Karpas-422 (cell line): Measurements from ENCODE around the gene ASB5. TPM values are rescaled to one million over a fixed set of nuclear protein-coding genes. Genes with fewer than 3 reads are reported as not detected.

Experiments
- DNase-seq: peaks from one replicate; pipeline ENCODE4 v3.0.0-alpha.2; 2015
- H2AFZ ChIP-seq: fragments of 200-600 bp; sonication (generic); 2 replicates; pipeline ENCODE4 v1.6.1; 2014; ENCODE audit warnings: antibody characterized with exemption, low read length, mixed read lengths
- H3K27ac ChIP-seq: fragments of 200-600 bp; sonication (generic); 2 replicates; pipeline ENCODE4 v1.5.1; 2014; ENCODE audit warnings: mild to moderate bottlenecking, low read length, moderate library complexity
- H3K27me3 ChIP-seq: fragments of 200-600 bp; sonication (generic); 2 replicates; pipeline ENCODE4 v1.6.1; 2014; ENCODE audit warnings: low read length, mixed read lengths
- H3K36me3 ChIP-seq: fragments of 200-600 bp; sonication (generic); 2 replicates; pipeline ENCODE4 v1.6.1; 2014; ENCODE audit warnings: low read length, mixed read lengths; ENCODE audit not compliant: insufficient read depth
- H3K4me1 ChIP-seq: fragments of 200-600 bp; sonication (generic); 2 replicates; pipeline ENCODE4 v1.6.1; 2014; ENCODE audit warnings: mild to moderate bottlenecking, low read length, mixed read lengths
- H3K4me2 ChIP-seq: fragments of 200-600 bp; sonication (generic); 2 replicates; pipeline ENCODE4 v1.6.1; 2014; ENCODE audit warnings: low read length, low read depth, mild to moderate bottlenecking; ENCODE audit not compliant: poor library complexity, severe bottlenecking
- H3K4me3 ChIP-seq: fragments of 200-600 bp; sonication (generic); 2 replicates; pipeline ENCODE4 v1.5.1; 2014; ENCODE audit warnings: mild to moderate bottlenecking, antibody characterized with exemption, low read length, mixed read lengths
- H3K79me2 ChIP-seq: fragments of 200-600 bp; sonication (generic); 2 replicates; pipeline ENCODE4 v1.6.1; 2014; ENCODE audit warnings: mild to moderate bottlenecking, low read length, mixed read lengths
- H3K9ac ChIP-seq: fragments of 200-600 bp; sonication (generic); 2 replicates; pipeline ENCODE4 v1.6.0; 2014; ENCODE audit warnings: low read length
- H3K9me2 ChIP-seq: fragments of 200-600 bp; sonication (generic), shearing (Covaris generic); replicated peaks from 2 replicates; pipeline ENCODE4 v1.6.0; 2014; ENCODE audit warnings: mild to moderate bottlenecking, low read length, moderate library complexity; ENCODE audit not compliant: insufficient read depth
- H3K9me3 ChIP-seq: fragments of 300-700, 200-600 bp; sonication (generic); 2 replicates; pipeline ENCODE4 v1.6.1; 2014; ENCODE audit warnings: low read length, mixed read lengths
- H4K20me1 ChIP-seq: fragments of 200-600 bp; sonication (generic); 2 replicates; pipeline ENCODE4 v1.6.1; 2014; ENCODE audit warnings: mild to moderate bottlenecking, antibody characterized with exemption, low read length, low read depth; ENCODE audit not compliant: insufficient read depth
- total RNA-seq: library from RNA; depleted of rRNA; stranded (reverse); fragments of >200 nt; shearing (Covaris generic); gene quantifications from 2 replicates; pipeline ENCODE4 v1.2.3, GENCODE V29; 2014; ENCODE audit warnings: low replicate concordance

ASB5 gene
- total RNA-seq, 1 experiment from 2014 or later = not detected

GRCh38 chr4:176191974-176192373, 77.0 kb downstream of the ASB5 start:
- Histone ChIP-seq H3K4me1 (peaks cover 13% of the 10 kb centered on the region), H3K27ac (no peak overlapping the region), H3K4me3 (no peak overlapping the region), H4K20me1 (no peaks in the 10 kb centered on the region), H3K9me3 (no peaks in the 10 kb centered on the region), H3K36me3 (no peaks in the 10 kb centered on the region), H3K4me2 (no peak overlapping the region), H3K9me2 (no peaks in the 10 kb centered on the region), H2AFZ (no peak overlapping the region), H3K79me2 (no peaks in the 10 kb centered on the region), H3K9ac (no peak overlapping the region), H3K27me3 (no peaks in the 10 kb centered on the region)
- no peak for DNase-seq

GRCh38 chr4:176189891-176190795, 78.9 kb downstream of the ASB5 start:
- no peak for DNase-seq
- Histone ChIP-seq H3K9ac (no peak overlapping the region), H3K4me3 (no peak overlapping the region), H2AFZ (no peak overlapping the region), H3K4me1 (peaks cover 8% of the 10 kb centered on the region), H3K27me3 (no peaks in the 10 kb centered on the region), H3K27ac (no peak overlapping the region), H3K9me2 (no peaks in the 10 kb centered on the region), H3K79me2 (no peaks in the 10 kb centered on the region), H3K9me3 (no peaks in the 10 kb centered on the region), H4K20me1 (no peaks in the 10 kb centered on the region), H3K4me2 (no peak overlapping the region), H3K36me3 (no peaks in the 10 kb centered on the region)

GRCh38 chr4:176188654-176189053, 80.4 kb downstream of the ASB5 start:
- Histone ChIP-seq H3K9me2 (no peaks in the 10 kb centered on the region), H3K4me1 (peaks cover 5% of the 10 kb centered on the region), H3K79me2 (no peaks in the 10 kb centered on the region), H3K4me3 (no peak overlapping the region), H3K9ac (no peak overlapping the region), H3K27ac (no peak overlapping the region), H3K27me3 (no peaks in the 10 kb centered on the region), H2AFZ (no peak overlapping the region), H4K20me1 (no peaks in the 10 kb centered on the region), H3K36me3 (no peaks in the 10 kb centered on the region), H3K4me2 (peak overlapping the region; percentile 11), H3K9me3 (no peaks in the 10 kb centered on the region)
- DNase-seq = no peak

GRCh38 chr4:176187624-176188023, 81.4 kb downstream of the ASB5 start:
- no peak overlapping the region for H3K4me3 ChIP-seq
- H3K79me2 ChIP-seq = no peaks in the 10 kb centered on the region
- H3K4me1 ChIP-seq = peaks cover 5% of the 10 kb centered on the region
- no peak overlapping the region for H3K9ac ChIP-seq
- no peak for DNase-seq
- no peaks in the 10 kb centered on the region for H3K9me3 ChIP-seq
- no peak overlapping the region for H3K4me2 ChIP-seq
- no peaks in the 10 kb centered on the region for H3K27me3 ChIP-seq
- no peaks in the 10 kb centered on the region for H3K9me2 ChIP-seq
- H4K20me1 ChIP-seq = no peaks in the 10 kb centered on the region
- H3K27ac ChIP-seq = no peak overlapping the region
- no peaks in the 10 kb centered on the region for H3K36me3 ChIP-seq
- no peak overlapping the region for H2AFZ ChIP-seq

- Histone ChIP-seq H4K20me1 (no peaks in the 10 kb centered on the region), H3K9ac (no peak overlapping the region), H3K9me3 (no peaks in the 10 kb centered on the region), H3K4me3 (no peak overlapping the region), H3K79me2 (no peaks in the 10 kb centered on the region), H2AFZ (no peak overlapping the region), H3K27ac (no peak overlapping the region), H3K4me1 (peaks cover 5% of the 10 kb centered on the region), H3K9me2 (no peaks in the 10 kb centered on the region), H3K27me3 (no peaks in the 10 kb centered on the region), H3K36me3 (no peaks in the 10 kb centered on the region), H3K4me2 (no peak overlapping the region)
- no peak for DNase-seq
Observed at GRCh38 chr4:176186671-176187395, 82.2 kb downstream of the ASB5 start.

- H3K9ac ChIP-seq = no peak overlapping the region
- H3K9me2 ChIP-seq = no peaks in the 10 kb centered on the region
- H3K36me3 ChIP-seq = no peaks in the 10 kb centered on the region
- no peaks in the 10 kb centered on the region for H3K79me2 ChIP-seq
- H4K20me1 ChIP-seq = no peaks in the 10 kb centered on the region
- no peaks in the 10 kb centered on the region for H3K9me3 ChIP-seq
- no peak overlapping the region for H2AFZ ChIP-seq
- no peak overlapping the region for H3K4me3 ChIP-seq
- H3K4me2 ChIP-seq = no peak overlapping the region
- no peaks in the 10 kb centered on the region for H3K27me3 ChIP-seq
- no peak overlapping the region for H3K27ac ChIP-seq
- DNase-seq = no peak
- H3K4me1 ChIP-seq = peaks cover 5% of the 10 kb centered on the region
Observed at GRCh38 chr4:176186067-176186466, 83.0 kb downstream of the ASB5 start.

- no peaks in the 10 kb centered on the region for H3K36me3 ChIP-seq
- H2AFZ ChIP-seq = no peak overlapping the region
- no peak overlapping the region for H3K9ac ChIP-seq
- H4K20me1 ChIP-seq = no peaks in the 10 kb centered on the region
- H3K9me2 ChIP-seq = no peaks in the 10 kb centered on the region
- no peaks in the 10 kb centered on the region for H3K27me3 ChIP-seq
- no peak for DNase-seq
- H3K27ac ChIP-seq = no peak overlapping the region
- H3K9me3 ChIP-seq = no peaks in the 10 kb centered on the region
- H3K4me1 ChIP-seq = peaks cover 5% of the 10 kb centered on the region
- no peak overlapping the region for H3K4me2 ChIP-seq
- H3K79me2 ChIP-seq = no peaks in the 10 kb centered on the region
- H3K4me3 ChIP-seq = no peak overlapping the region
Observed at GRCh38 chr4:176185051-176185450, 84.0 kb downstream of the ASB5 start.
